ENCODE data around the gene KIAA1549. TPM values are rescaled to one million over a fixed set of nuclear protein-coding genes. Genes with fewer than 3 reads are reported as not detected.

Gene KIAA1549
- polyA plus RNA-seq, 1 experiment = 2.5 TPM

DNA sequence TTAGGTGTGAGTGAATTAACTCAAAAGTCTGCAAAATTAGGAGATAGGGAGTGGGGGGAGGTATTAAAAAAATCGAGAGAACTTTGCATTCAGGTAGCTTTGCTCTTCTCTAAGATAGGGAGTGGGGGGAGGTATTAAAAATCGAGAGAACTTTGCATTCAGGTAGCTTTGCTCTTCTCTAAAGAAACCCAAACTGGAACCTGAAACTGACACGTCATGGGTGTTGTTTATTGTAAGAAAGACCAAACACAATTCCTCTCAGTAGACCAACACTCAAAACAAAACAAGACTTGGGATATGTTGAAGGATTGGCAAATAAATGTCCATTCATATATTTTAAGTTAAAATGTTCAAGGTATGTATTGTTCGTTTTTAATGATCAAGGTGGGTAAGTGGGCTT, 87.9 kb downstream of the KIAA1549 start:
- no peak overlapping the region for H3K4me3 ChIP-seq (ENCODE audit: low read depth, low read length)
- no peaks in the 10 kb centered on the region for H3K36me3 ChIP-seq (ENCODE audit: control insufficient read depth, insufficient read depth, low read length)
- no peaks in the 10 kb centered on the region for H3K27me3 ChIP-seq (ENCODE audit: control insufficient read depth, insufficient read depth, low read length)
- ChIA-PET CTCF (interaction anchor here (1.2 kb wide), 1 partner anchor 92 kb away, joined by 3 read pairs; no protein-coding TSS in a partner anchor), POLR2A (no interaction called here)
- TF ChIP-seq, protein P1, sequence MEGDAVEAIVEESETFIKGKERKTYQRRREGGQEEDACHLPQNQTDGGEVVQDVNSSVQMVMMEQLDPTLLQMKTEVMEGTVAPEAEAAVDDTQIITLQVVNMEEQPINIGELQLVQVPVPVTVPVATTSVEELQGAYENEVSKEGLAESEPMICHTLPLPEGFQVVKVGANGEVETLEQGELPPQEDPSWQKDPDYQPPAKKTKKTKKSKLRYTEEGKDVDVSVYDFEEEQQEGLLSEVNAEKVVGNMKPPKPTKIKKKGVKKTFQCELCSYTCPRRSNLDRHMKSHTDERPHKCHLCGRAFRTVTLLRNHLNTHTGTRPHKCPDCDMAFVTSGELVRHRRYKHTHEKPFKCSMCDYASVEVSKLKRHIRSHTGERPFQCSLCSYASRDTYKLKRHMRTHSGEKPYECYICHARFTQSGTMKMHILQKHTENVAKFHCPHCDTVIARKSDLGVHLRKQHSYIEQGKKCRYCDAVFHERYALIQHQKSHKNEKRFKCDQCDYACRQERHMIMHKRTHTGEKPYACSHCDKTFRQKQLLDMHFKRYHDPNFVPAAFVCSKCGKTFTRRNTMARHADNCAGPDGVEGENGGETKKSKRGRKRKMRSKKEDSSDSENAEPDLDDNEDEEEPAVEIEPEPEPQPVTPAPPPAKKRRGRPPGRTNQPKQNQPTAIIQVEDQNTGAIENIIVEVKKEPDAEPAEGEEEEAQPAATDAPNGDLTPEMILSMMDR (IDR thresholded peaks at IDR 0.05; ENCODE audit: insufficient read depth, low read depth, low read length) = no peak
- DNase-seq (ENCODE audit: low read depth) = no peak

DNA sequence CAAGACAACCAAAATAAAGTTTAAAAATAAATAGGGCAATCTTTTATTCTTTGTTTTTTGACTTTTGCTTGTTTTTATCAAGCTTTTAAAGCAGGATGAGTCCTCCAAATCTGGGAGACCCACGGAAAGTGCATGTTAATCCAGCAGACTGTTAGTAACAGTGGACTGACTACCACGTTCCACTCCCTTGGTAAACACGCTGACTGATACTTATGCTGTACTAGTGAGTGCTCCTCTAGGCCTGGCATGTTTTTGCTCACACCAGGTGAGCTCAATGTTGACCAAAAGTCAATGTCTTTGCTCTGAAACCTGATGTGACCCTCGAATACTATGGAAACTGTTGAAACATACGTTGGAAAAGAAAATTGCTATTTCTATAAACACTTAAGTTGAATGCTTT, 88.4 kb downstream of the KIAA1549 start:
- no peak for DNase-seq (ENCODE audit: low read depth)
- ChIA-PET CTCF (interaction anchor here (1.2 kb wide), 1 partner anchor 93 kb away, joined by 3 read pairs; no protein-coding TSS in a partner anchor), POLR2A (no interaction called here)
- no peak overlapping the region for H3K4me3 ChIP-seq (ENCODE audit: low read depth, low read length)
- H3K36me3 ChIP-seq (ENCODE audit: control insufficient read depth, insufficient read depth, low read length) = no peaks in the 10 kb centered on the region
- H3K27me3 ChIP-seq (ENCODE audit: control insufficient read depth, insufficient read depth, low read length) = no peaks in the 10 kb centered on the region
- TF ChIP-seq, protein P1 (IDR thresholded peaks at IDR 0.05; ENCODE audit: insufficient read depth, low read depth, low read length) = no peak

DNA sequence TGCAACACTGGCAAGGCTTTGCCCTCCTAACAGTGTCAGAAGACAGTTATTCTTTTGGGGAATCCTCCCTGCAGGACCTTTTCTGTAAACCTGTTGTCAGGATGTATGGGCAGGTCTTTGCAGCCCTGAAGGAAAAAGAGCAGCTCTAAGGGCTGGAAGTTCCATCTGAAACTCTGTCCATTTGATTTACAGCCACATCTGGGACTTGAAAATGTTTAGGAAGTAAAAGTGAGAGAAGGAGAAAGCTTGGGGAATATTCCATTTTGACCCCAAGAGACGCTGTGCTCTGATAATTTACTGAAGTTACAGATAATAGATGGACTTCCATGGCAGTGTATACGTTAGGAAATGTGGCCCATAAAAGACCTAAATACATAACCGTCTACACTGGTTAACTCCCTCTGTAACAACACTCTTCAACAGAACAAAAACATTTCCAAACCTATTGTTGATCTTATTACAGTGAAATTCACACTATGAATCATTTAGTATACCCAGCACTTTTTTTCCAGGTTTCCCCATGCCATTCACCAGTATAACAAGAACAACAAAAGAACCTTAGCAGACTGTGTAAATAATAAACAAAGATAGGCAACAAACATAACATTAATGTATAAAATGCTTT, 89.1 kb downstream of the KIAA1549 start:
- no peaks in the 10 kb centered on the region for H3K36me3 ChIP-seq (ENCODE audit: control insufficient read depth, insufficient read depth, low read length)
- no peak overlapping the region for H3K4me3 ChIP-seq (ENCODE audit: low read depth, low read length)
- CTCF ChIA-PET = interaction anchor here (0.7 to 2.3 kb wide), 6 partner anchors 7 to 339 kb away, joined by 3 to 8 read pairs (median 4); partner anchors contain the start of gene UBN2
- no peaks in the 10 kb centered on the region for H3K27me3 ChIP-seq (ENCODE audit: control insufficient read depth, insufficient read depth, low read length)
- no peak for DNase-seq (ENCODE audit: low read depth)
- POLR2A ChIA-PET = no interaction called here
- TF ChIP-seq, protein P1 (IDR thresholded peaks at IDR 0.05; ENCODE audit: insufficient read depth, low read depth, low read length) = no peak

DNA sequence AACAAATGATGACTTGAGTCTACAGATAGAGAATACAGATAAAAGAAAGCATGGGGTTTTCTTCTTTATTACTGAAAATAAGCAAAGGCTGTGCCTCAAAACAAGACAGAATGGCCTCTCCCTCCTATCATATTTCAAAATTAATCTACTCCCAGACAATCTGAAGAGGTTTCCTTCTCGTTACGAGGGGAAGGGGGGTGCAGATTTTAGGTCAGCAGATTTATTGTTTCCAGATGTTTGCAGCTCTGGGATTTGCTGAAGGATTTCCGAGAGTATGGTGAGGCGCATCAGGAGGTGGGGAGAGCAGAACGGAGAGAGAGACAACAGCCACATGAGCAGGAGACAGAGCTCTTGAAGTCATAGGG, 89.8 kb downstream of the KIAA1549 start:
- TF ChIP-seq, protein P1 (IDR thresholded peaks at IDR 0.05; ENCODE audit: insufficient read depth, low read depth, low read length) = no peak
- ChIA-PET POLR2A (interaction anchor here (0.7 kb wide), 1 partner anchor 169 kb away, joined by 3 read pairs; no protein-coding TSS in a partner anchor), CTCF (interaction anchor here (0.7 to 2.3 kb wide), 8 partner anchors 8 to 339 kb away, joined by 3 to 8 read pairs (median 4); partner anchors contain the start of gene UBN2)
- H3K27me3 ChIP-seq (ENCODE audit: control insufficient read depth, insufficient read depth, low read length) = no peaks in the 10 kb centered on the region
- no peak overlapping the region for H3K4me3 ChIP-seq (ENCODE audit: low read depth, low read length)
- peak; percentile 53 for DNase-seq (ENCODE audit: low read depth)
- H3K36me3 ChIP-seq (ENCODE audit: control insufficient read depth, insufficient read depth, low read length) = no peaks in the 10 kb centered on the region

DNA sequence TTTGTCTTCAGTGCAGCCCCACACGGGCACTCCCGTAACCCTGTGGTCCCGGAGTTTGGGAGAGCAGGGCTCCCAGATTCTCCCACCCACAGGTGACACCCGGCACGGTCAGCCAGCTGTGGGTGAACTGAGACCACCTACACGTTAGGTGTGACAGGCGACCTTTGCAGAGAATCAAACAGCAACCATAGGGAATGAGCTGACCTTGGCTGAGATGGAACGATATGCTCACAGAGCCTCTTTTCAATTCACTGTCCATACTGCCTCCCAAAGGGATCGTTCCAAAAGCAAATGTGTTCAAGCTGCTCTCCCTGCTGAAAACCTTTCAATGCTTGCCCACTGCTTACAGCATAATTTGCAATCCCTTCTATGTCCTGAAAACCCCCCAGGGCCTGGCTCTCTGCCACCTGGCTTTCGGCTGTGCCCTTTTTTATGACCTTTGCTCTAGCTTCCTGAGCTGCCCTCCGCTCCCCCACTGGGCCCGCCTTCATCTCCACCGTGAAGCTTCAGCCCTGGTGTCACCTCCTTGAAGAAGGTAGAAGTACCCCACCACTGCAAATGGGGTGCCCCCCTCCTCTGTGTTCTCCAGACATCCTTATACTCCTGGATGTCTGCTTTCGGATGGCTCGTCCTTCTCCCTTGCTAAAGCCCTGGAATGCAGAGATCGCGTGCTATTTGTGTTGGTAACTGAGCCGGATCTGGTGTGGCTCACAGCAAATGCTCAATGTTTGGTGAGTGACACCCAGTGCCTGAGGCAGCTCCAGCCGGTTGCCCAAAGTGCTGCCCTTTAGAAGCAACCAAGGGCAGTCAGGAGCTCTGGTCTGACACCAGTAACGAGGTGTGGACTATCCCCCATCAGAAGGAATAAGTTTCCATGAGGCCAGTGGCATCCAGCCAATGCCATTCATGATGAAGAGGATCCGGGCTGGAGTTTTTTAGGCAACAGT, 90.4 kb downstream of the KIAA1549 start:
- H3K36me3 ChIP-seq (ENCODE audit: control insufficient read depth, insufficient read depth, low read length) = no peaks in the 10 kb centered on the region
- DNase-seq (ENCODE audit: low read depth) = peak; percentile 66
- TF ChIP-seq, protein P1 (IDR thresholded peaks at IDR 0.05; ENCODE audit: insufficient read depth, low read depth, low read length) = no peak
- ChIA-PET POLR2A (interaction anchor here (0.7 kb wide), 1 partner anchor 169 kb away, joined by 3 read pairs; no protein-coding TSS in a partner anchor), CTCF (interaction anchor here (0.6 to 2.3 kb wide), 8 partner anchors 9 to 178 kb away, joined by 3 to 8 read pairs (median 4); no protein-coding TSS in a partner anchor)
- H3K4me3 ChIP-seq (ENCODE audit: low read depth, low read length) = no peak overlapping the region
- H3K27me3 ChIP-seq (ENCODE audit: control insufficient read depth, insufficient read depth, low read length) = no peaks in the 10 kb centered on the region
